A673 (cell line): ENCODE measurements around the gene MAP3K6. TPM values are rescaled to one million over a fixed set of nuclear protein-coding genes. Genes with fewer than 3 reads are reported as not detected.

Experiments used
- BruUV-seq: library from RNA; stranded (reverse); fragments of 400-500 nt; replicated peaks from 2 replicates; lab custom pipeline; 2021; lab: Mats Ljungman, UMichigan
- CTCF ChIA-PET: fragments of 300-600 bp; sonication (Branson Sonifier 250); formaldehyde crosslinking; loops from one replicate; lab custom pipeline; 2022; ENCODE audit warnings: antibody characterized with exemption; lab: Charles Lee
- POLR2A ChIA-PET: fragments of 300-600 bp; sonication (Branson Sonifier 250); formaldehyde crosslinking; loops from one replicate; lab custom pipeline; 2022; ENCODE audit warnings: antibody characterized with exemption; ENCODE audit not compliant: low non-redundant PET; lab: Charles Lee
- DNase-seq: peaks from one replicate; pipeline ENCODE4 v3.0.0-alpha.2; 2015; ENCODE audit warnings: low spot score
- H3K27ac ChIP-seq: fragments of 200-600 bp; sonication (generic); 2 replicates; pipeline ENCODE4 v1.5.1; 2016; ENCODE audit warnings: mixed run types, low read depth, mild to moderate bottlenecking, mixed read lengths, antibody characterized with exemption, low read length; ENCODE audit not compliant: poor library complexity, severe bottlenecking
- H3K27me3 ChIP-seq: fragments of 200-600 bp; sonication (generic); replicated peaks from 2 replicates; pipeline ENCODE4 v1.6.1; 2017; ENCODE audit warnings: mixed run types, low read depth, mild to moderate bottlenecking, mixed read lengths, antibody characterized with exemption, low read length; ENCODE audit not compliant: insufficient read depth, poor library complexity
- H3K36me3 ChIP-seq: fragments of 200-600 bp; sonication (generic); 2 replicates; pipeline ENCODE4 v1.6.1; 2016; ENCODE audit warnings: mixed run types, mild to moderate bottlenecking, mixed read lengths, antibody characterized with exemption, low read length; ENCODE audit not compliant: insufficient read depth, poor library complexity, severe bottlenecking
- H3K4me1 ChIP-seq: fragments of 200-600 bp; sonication (generic); 2 replicates; pipeline ENCODE4 v1.6.1; 2017; ENCODE audit warnings: mixed run types, mild to moderate bottlenecking, mixed read lengths, antibody characterized with exemption, low read length; ENCODE audit not compliant: insufficient read depth, poor library complexity, severe bottlenecking
- H3K4me3 ChIP-seq: fragments of 200-600 bp; sonication (generic); 2 replicates; pipeline ENCODE4 v1.5.1; 2016; ENCODE audit warnings: low read depth, mixed run types, mild to moderate bottlenecking, mixed read lengths, low read length; ENCODE audit not compliant: poor library complexity, severe bottlenecking
- H3K9me3 ChIP-seq: fragments of 200-600 bp; sonication (generic); 2 replicates; pipeline ENCODE4 v1.6.1; 2016; ENCODE audit warnings: mixed run types, low read depth, mild to moderate bottlenecking, mixed read lengths, antibody characterized with exemption, low read length; ENCODE audit not compliant: poor library complexity, severe bottlenecking
- EZH2 ChIP-seq: fragments of 200-600 bp; sonication (generic); IDR thresholded peaks from 2 replicates; pipeline ENCODE4 v1.6.1; 2017; ENCODE audit warnings: borderline replicate concordance, low read depth, mild to moderate bottlenecking, mixed read lengths, antibody characterized with exemption, low read length; ENCODE audit not compliant: poor library complexity, severe bottlenecking
- intact Hi-C: fragments of 100-400 bp; cut with micrococcal nuclease; formaldehyde crosslinking; loops from one replicate; pipeline ENCODE4 v1.10.0; 2022; ENCODE audit not compliant: unreplicated experiment
- total RNA-seq: library from RNA; stranded (reverse); gene quantifications from 2 replicates; pipeline ENCODE4 v1.2.3, GENCODE V29; 2021
- TF ChIP-seq, protein P1 (sequence below): fragments of 300-800, 200-600 bp; sonication (generic); conservative IDR thresholded peaks from 2 replicates; pipeline ENCODE4 v1.5.1; 2017; ENCODE audit warnings: low read depth, mild to moderate bottlenecking, antibody characterized with exemption, low read length, moderate library complexity, mixed read lengths

Gene MAP3K6
- total RNA-seq, 1 experiment from 2014 or later, result 2.4 TPM

- H3K4me3 ChIP-seq, result no peak overlapping the region
- intact Hi-C loops, result no loop called here
- H3K4me1 ChIP-seq, result peaks cover 10% of the 10 kb centered on the region
- no TSS peak for BruUV-seq
- no peaks in the 10 kb centered on the region for H3K36me3 ChIP-seq
- no peak for DNase-seq
- H3K27me3 ChIP-seq, result no peaks in the 10 kb centered on the region
- POLR2A ChIA-PET, result no interaction called here
- TF ChIP-seq, protein P1, sequence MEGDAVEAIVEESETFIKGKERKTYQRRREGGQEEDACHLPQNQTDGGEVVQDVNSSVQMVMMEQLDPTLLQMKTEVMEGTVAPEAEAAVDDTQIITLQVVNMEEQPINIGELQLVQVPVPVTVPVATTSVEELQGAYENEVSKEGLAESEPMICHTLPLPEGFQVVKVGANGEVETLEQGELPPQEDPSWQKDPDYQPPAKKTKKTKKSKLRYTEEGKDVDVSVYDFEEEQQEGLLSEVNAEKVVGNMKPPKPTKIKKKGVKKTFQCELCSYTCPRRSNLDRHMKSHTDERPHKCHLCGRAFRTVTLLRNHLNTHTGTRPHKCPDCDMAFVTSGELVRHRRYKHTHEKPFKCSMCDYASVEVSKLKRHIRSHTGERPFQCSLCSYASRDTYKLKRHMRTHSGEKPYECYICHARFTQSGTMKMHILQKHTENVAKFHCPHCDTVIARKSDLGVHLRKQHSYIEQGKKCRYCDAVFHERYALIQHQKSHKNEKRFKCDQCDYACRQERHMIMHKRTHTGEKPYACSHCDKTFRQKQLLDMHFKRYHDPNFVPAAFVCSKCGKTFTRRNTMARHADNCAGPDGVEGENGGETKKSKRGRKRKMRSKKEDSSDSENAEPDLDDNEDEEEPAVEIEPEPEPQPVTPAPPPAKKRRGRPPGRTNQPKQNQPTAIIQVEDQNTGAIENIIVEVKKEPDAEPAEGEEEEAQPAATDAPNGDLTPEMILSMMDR, result no peak
- TF ChIP-seq EZH2, result no peak
- no peaks in the 10 kb centered on the region for H3K9me3 ChIP-seq
- H3K27ac ChIP-seq, result no peak overlapping the region
- CTCF ChIA-PET, result interaction anchor here (0.7 kb wide), 1 partner anchor 20 kb away, joined by 3 read pairs; no protein-coding TSS in a partner anchor
Observed at GRCh38 chr1:27346357-27346756, 20.4 kb downstream of the MAP3K6 start.

- Histone ChIP-seq H3K36me3 (no peaks in the 10 kb centered on the region), H3K27me3 (no peaks in the 10 kb centered on the region), H3K4me1 (peaks cover 12% of the 10 kb centered on the region), H3K9me3 (no peaks in the 10 kb centered on the region), H3K27ac (no peak overlapping the region), H3K4me3 (no peak overlapping the region)
- no peak for TF ChIP-seq EZH2
- TF ChIP-seq, protein P1, result no peak
- ChIA-PET POLR2A (interaction anchor here (0.6 kb wide), 1 partner anchor 107 kb away, joined by 4 read pairs; no protein-coding TSS in a partner anchor), CTCF (interaction anchor here (0.7 to 1.7 kb wide), 2 partner anchors 12 to 1199 kb away, joined by 3 to 6 read pairs; no protein-coding TSS in a partner anchor)
- no TSS peak for BruUV-seq
- intact Hi-C loops, result no loop called here
- DNase-seq, result no peak
Observed at GRCh38 chr1:27345272-27345671, 21.5 kb downstream of the MAP3K6 start.

DNA sequence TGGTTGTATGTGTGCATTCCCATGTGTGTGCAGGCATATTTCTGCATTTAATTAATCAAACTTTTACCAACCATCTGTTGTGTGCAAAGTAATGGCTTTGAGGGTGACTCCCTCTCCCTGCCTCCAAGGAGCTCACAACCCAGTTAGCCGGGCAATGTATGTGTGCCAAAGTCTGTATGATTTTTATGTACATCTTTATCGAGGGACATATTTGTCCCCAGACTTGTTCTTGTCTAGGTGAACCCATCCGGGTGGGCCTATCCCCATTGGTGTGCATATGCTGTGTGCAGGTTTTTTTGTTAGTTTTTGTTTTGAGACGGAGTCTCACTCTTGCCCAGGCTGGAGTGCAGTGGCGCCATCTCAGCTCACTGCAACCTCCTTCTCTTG, 23.1 kb downstream of the MAP3K6 start:
- Histone ChIP-seq H3K27ac (no peak overlapping the region), H3K4me1 (peaks cover 12% of the 10 kb centered on the region), H3K27me3 (no peaks in the 10 kb centered on the region), H3K9me3 (no peaks in the 10 kb centered on the region), H3K36me3 (no peaks in the 10 kb centered on the region), H3K4me3 (no peak overlapping the region)
- ChIA-PET CTCF (interaction anchor here (1.7 kb wide), 1 partner anchor 11 kb away, joined by 3 read pairs; no protein-coding TSS in a partner anchor), POLR2A (no interaction called here)
- TF ChIP-seq, protein P1, result no peak
- intact Hi-C loops, result no loop called here
- no TSS peak for BruUV-seq
- DNase-seq, result no peak
